Hematopoietic multipotent progenitor cell treated with erythropoietin and hydrocortisone succinate and interleukin-3 and kit ligand, for 4 days (in vitro differentiated cells): ENCODE measurements around the gene CAMTA1.
"Not testable (repeated sequence)": the region's sequence is repeated elsewhere in the genome, so short reads cannot be mapped to it uniquely, and the experiment has no call there.

ENCODE experiments used
- DNase-seq: peaks from one replicate; pipeline ENCODE4 v3.0.0-alpha.2; 2015

Gene CAMTA1

GRCh38 chr1:7781501-7781900 is 996.2 kb downstream of the CAMTA1 start:
- DNase-seq = peak; percentile 58

- DNase-seq = peak; percentile 16
Measured at GRCh38 chr1:7781923-7782495, 996.8 kb downstream of the CAMTA1 start.

GRCh38 chr1:7783178-7783711 is 998.0 kb downstream of the CAMTA1 start:
- DNase-seq = peak; percentile 84

- peak; percentile 98 for DNase-seq
Measured at GRCh38 chr1:7783826-7784491, 998.7 kb downstream of the CAMTA1 start, which contains the start of gene PER3. PER3 (plus strand) TSS chr1:7784291; CDS start chr1:7784878, 587 bp downstream.

- no peak for DNase-seq
Measured at GRCh38 chr1:7784492-7785071, 999.3 kb downstream of the CAMTA1 start.

GRCh38 chr1:7785108-7785507 is 999.9 kb downstream of the CAMTA1 start:
- DNase-seq = no peak

GRCh38 chr1:7786795-7787194 is 1001.5 kb downstream of the CAMTA1 start:
- peak; percentile 49 for DNase-seq

- DNase-seq = no peak
Measured at GRCh38 chr1:7789828-7790227, 1004.6 kb downstream of the CAMTA1 start.

- DNase-seq = not testable (repeated sequence)
Measured at GRCh38 chr1:7791027-7791426, 1005.8 kb downstream of the CAMTA1 start.

GRCh38 chr1:7795406-7795805 is 1010.2 kb downstream of the CAMTA1 start:
- no peak for DNase-seq

GRCh38 chr1:7805460-7805859 is 1020.2 kb downstream of the CAMTA1 start:
- DNase-seq = no peak

GRCh38 chr1:7808253-7808844 is 1023.1 kb downstream of the CAMTA1 start:
- DNase-seq = peak; percentile 86

- no peak for DNase-seq
Measured at GRCh38 chr1:7809742-7810141, 1024.5 kb downstream of the CAMTA1 start.

- DNase-seq = peak; percentile 60
Measured at GRCh38 chr1:7810395-7810794, 1025.1 kb downstream of the CAMTA1 start.

GRCh38 chr1:7811476-7811875 is 1026.2 kb downstream of the CAMTA1 start:
- peak; percentile 9 for DNase-seq

- no peak for DNase-seq
Measured at GRCh38 chr1:7813677-7814373, 1028.6 kb downstream of the CAMTA1 start.
